ENCODE results near the gene DSCAML1.

Gene DSCAML1

DNA sequence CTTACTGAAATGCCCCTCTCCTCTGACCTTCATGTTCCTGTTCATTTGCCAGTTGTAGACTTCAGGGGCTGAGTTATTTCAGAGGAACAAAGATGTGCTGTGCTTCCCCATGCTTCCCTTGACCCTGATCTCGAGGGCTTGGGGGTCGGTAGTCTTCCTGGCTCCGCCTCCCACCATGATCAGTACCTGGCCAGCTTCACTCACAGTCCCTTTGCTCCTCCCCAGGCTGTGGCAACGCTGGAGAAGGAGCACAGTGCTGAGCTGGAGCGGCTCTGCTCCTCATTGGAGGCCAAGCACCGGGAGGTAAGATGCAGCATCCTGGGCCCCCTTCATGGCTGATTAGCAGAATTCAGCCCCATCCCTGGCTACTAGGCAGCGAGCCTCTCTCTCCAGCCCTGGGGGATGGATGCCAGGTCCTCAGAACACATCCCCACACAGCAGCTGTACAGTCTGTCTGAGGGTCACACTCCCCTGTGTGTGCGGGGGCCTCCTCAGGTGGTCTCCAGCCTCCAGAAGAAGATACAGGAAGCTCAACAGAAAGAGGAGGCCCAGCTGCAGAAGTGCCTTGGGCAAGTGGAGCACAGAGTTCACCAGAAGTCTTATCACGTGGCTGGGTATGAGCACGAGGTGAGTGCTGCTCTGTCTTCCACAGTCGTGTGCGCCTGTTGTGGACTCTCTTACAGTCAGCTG lies 404.9 kb downstream of the DSCAML1 start:
- DNase-seq (ENCODE audit: low read depth in 1 of 2, low spot score in 1 of 2), result no peak

DNA sequence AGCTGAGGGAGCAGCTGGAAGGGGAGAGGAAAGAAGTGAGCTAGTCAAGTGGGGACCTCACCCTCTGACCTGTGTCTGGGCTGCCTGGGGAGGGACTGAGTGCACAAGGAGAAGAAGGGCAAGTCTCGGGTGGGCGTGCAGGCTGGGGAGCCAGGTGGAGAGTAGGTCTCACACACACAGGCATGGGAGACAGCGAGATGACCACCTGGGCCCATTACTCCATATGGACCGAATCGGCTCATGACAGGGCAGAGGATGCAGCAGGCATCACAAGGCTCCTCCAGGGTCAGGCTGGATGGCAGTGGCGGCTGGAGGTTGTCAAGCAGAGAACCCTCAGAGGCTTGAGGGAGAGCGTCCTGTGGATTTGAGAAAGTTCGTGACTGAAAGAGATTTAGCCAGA lies 405.8 kb downstream of the DSCAML1 start:
- no peak for DNase-seq (ENCODE audit: low read depth in 1 of 2, low spot score in 1 of 2)

DNA sequence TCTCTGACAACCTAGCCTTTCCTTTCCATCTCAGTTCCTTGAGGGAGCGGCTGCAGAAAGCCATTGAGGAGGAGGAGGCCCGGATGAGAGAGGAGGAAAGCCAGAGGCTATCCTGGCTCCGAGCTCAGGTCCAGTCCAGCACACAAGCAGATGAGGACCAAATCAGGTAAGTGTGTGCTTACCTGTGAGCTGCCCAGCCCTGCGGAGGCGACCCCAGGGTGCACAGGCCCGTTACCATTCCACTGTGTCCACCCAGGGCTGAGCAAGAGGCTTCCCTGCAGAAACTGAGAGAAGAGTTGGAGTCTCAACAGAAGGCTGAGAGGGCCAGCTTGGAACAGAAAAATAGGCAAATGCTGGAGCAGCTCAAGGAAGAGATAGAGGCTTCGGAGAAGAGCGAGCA lies 406.3 kb downstream of the DSCAML1 start:
- DNase-seq (ENCODE audit: low read depth in 1 of 2, low spot score in 1 of 2), result no peak

DNA sequence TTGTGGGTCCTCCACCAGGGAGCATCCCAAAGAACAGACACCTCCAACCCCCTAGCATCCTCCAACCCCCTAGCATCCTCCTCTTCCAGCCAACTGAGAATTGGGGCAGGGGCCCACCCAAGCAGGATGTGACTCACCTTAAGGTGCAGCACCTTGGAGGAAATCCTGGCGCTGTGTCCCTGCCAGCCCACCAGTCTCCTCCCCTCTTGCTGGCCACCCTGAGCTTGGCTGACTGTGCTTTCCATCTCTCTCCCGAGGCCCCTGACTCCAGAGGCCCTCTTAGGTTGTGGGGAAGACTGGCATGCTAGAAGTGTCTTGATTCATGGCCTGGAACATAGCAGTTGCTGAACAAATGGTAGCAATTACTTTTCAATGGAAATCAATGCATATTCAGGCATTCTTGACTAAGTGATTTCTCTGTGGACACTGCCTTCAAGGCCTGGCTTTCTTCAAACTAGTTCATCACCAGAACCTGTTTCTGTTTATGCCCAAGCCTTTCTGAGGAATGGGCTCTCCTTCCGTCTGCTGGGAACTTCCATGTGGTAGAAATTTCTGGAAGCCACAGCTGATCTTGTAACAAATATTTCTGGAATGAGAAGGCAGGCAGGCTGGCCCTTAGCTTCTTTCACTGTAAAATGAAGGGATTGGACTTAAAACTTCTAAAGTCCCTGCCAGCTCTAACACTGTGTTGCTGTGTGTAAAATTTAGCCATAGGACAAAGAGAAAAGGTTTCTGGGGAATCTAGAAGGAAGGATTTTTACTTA lies 408.8 kb downstream of the DSCAML1 start:
- DNase-seq (ENCODE audit: low read depth in 1 of 2, low spot score in 1 of 2), result no peak

DNA sequence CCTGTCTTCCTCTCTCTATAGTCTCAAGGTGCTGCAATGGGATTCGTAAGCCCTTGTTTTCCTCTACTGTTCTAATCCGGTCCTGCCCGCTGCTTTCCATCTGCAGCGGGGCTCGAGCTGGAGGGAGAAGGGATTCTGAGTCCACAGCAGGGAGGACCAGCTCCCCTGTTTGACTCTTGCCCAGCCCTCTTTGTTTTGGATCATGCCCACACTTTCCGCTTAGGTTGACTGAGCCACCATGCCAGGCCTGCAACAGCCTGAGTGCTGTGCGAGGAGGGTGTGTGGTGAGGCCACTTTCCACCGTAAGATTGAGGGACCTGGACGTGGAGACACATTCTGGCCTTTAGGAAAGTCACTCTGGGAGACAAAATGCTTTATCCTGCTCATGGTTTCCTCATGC lies 411.1 kb downstream of the DSCAML1 start:
- DNase-seq (ENCODE audit: low read depth in 1 of 2, low spot score in 1 of 2), result no peak

DNA sequence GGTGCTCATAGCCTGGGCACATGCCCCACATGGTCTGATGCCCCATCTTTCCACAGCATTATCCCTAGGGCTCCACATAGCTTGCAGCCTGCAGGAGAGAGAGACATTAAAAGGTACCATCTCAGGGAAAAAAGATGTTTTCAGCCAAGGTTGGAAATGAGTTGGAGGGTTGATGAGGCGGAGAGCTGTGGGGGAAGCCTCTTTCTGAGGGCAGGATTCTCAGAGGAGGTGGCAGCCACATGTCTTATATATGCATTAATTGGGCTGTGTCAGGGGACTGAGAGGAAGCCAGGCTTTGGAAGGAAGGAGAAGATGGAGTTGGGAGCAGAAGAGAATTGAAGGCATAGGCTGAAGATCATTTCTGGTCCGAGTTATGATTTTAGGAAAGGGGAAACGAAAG lies 411.5 kb downstream of the DSCAML1 start:
- DNase-seq (ENCODE audit: low read depth in 1 of 2, low spot score in 1 of 2), result no peak

DNA sequence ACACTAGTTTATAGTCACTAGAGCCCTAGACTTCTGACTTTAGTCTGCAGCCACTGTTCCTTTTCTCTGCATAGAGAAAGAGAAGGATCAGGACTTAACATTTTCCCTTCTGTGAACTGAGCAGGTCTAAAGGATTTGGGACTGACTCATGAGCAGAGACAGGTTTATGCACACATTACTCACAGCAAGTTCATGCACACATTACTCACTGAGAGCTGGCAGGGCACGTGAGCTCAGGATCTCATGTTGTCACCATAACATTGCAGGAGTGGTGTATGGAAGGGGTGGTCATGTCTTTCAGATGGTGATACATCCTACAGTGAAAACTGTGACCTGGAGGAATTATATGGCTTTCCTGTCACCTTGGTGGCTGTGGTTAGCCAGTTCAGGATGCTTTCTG lies 413.0 kb downstream of the DSCAML1 start:
- no peak for DNase-seq (ENCODE audit: low read depth in 1 of 2, low spot score in 1 of 2)

DNA sequence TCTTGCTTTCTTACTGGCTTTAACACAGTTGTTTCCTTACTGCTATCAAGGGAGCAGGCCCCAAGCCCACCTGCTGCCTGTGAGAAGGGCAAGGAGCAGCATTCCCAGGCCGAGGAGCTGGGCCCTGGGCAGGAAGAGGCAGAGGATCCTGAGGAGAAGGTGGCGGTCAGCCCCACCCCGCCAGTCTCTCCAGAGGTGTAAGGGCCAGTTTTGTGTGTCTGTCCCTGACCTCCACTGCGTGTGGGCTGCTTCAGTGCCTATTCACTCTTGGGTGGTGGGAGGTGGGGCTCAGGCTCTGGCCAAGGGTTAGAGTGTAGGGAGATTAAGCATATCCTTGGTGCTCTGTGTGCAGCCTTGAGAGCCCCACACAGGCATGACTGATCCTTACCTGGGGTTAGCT lies 414.3 kb downstream of the DSCAML1 start:
- no peak for DNase-seq (ENCODE audit: low read depth in 1 of 2, low spot score in 1 of 2)

DNA sequence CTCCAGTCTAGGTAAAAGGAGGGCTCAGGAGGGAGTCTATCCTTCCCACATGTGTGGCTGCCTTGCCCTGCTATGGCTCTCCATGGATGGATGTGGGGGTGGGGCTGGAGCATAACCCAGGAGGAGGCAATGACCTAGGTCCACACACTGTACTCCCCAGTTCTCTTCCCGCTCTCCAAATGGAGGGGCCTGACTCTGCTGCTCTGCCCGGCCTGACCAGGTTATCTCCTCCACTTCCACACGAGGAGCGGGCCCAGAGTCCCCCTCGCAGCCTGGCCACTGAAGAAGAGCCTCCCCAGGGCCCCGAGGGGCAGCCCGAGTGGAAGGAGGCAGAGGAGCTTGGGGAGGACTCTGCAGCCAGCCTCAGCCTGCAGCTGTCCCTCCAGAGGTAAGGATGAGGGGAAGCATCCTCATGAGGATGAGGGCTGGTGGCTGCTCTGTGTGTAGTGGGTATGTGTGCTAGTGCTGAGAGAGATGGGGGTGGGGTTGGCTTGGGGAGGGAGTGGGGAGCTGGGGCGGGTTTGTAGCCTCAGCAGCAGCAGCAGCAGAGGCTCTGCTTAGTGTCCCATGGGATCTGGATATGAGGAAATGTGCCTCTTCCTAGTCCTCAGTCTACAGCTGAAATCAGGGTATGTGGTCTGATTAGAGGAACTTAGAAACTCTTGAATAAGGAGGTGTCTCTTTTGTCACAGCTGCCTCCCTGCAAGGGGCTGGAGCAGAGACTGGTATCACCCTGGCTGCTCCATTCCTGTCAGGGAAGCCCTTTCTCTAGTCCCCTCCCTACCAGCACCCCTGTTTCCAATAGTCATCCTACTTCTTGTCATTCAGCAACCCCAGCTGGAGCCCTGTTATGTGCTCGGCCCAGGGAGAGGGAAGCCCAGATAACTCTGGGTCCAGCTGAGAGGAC lies 415.3 kb downstream of the DSCAML1 start:
- no peak for DNase-seq (ENCODE audit: low read depth in 1 of 2, low spot score in 1 of 2)

DNA sequence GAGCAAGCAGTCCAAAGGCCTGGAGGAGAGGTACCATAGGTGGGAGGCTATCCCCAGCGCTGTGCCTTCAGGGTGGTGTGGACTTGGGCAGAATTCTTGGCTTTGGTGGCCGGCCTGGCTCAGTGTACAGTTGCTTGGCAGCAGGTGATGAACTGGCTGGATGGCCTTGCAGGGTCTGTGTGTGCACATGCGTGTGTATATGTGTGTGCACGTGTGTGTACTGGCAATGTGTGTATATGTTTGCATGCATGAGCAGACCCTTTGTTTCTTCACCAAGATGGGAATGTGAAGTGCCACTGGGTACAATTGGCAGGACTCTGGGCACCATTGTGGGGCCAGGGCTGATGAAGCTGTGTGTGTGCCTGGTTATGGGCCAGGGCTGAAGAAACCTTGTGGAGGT lies 416.3 kb downstream of the DSCAML1 start:
- DNase-seq (ENCODE audit: low read depth in 1 of 2, low spot score in 1 of 2), result no peak

DNA sequence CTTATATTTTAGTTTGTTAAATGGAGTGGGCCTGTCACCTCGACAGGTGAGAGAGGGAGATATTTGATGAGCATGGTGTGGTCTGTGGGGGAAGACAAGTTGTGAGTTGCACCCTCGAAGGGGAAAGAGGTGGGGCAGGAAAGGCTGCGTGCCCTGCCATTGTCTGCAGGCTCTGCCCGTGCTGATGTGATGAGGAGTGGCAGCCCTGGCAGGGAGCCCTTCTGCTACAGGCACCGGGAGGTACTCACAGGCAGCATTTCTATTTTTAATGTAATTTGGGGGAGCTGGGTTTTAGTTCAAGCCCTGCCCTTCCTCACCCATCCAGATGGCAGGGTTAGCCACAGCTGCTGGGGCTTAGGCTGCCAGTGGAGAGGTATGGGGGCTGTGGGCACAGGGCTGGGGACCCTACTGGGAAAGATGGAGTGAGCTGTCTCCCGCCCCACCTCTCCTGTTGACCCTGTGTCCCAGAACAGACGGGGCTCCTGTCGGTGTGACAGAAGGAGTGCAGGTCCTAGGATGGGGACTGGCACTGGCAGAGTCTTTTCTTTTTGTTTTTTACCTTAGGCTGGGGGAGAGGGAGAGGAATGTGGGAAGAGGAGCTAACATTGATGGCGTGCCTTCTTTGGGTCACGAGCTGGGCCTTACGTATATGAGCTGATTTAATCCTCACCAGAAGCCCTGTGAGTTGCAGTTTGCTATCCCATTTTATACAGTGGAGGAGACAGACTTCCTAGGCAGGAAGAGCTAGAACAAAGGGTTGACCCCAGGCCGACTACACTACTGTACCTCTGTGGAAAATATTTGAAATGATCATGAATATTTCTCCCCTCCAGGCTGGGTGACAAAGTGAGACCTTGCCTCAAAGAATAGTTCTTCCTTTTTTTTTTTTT lies 417.8 kb downstream of the DSCAML1 start:
- no peak for DNase-seq (ENCODE audit: low read depth in 1 of 2, low spot score in 1 of 2)
